HepG2 (cell line): Measurements from ENCODE around the gene TUBB3. TPM values are rescaled to one million over a fixed set of nuclear protein-coding genes. Genes with fewer than 3 reads are reported as not detected.
A peak's percentile ranks its signal among the peaks of the same experiment; 100 is the strongest.

ENCODE experiments used
- AHR ChIP-seq: IDR thresholded peaks from 2 replicates; pipeline ENCODE4 v1.6.1; 2018; ENCODE audit warnings: missing genetic modification reagents, missing compliant biosample characterization
- ARID3A ChIP-seq: IDR thresholded peaks from 2 replicates; pipeline ENCODE4 v1.6.1; 2012; ENCODE audit warnings: low read depth, low read length, improper control_type of control experiment
- CTCF ChIP-seq: sonication (generic); formaldehyde crosslinking; IDR thresholded peaks from 2 replicates; pipeline ENCODE4 v1.5.0; 2020; ENCODE audit warnings: mild to moderate bottlenecking, missing genetic modification reagents, moderate library complexity
- DNMT3B ChIP-seq: conservative IDR thresholded peaks from 2 replicates; pipeline ENCODE4 v1.6.1; 2016; ENCODE audit warnings: missing biosample characterization, control low read depth
- GLI4 ChIP-seq: sonication (generic); formaldehyde crosslinking; IDR thresholded peaks from 2 replicates; pipeline ENCODE4 v1.5.1; 2020; ENCODE audit warnings: missing genetic modification reagents, mild to moderate bottlenecking, moderate library complexity, borderline replicate concordance
- IKZF4 ChIP-seq: sonication (generic); formaldehyde crosslinking; IDR thresholded peaks from 2 replicates; pipeline ENCODE4 v1.5.1; 2020; ENCODE audit warnings: borderline replicate concordance, mild to moderate bottlenecking, low read depth, missing genetic modification reagents; ENCODE audit errors: not compliant biosample characterization
- PAXIP1 ChIP-seq: sonication (generic); formaldehyde crosslinking; conservative IDR thresholded peaks from 2 replicates; pipeline ENCODE4 v1.4.0; 2020; ENCODE audit warnings: mild to moderate bottlenecking, missing genetic modification reagents, moderate library complexity
- PRMT3 ChIP-seq: sonication (generic); formaldehyde crosslinking; IDR thresholded peaks from 2 replicates; pipeline ENCODE4 v1.8.1; 2022; ENCODE audit warnings: low read depth, mild to moderate bottlenecking, moderate library complexity, missing genetic modification reagents, borderline replicate concordance
- STAT5B ChIP-seq: sonication (generic); formaldehyde crosslinking; IDR thresholded peaks from 2 replicates; pipeline ENCODE4 v1.4.0; 2020; ENCODE audit warnings: missing genetic modification reagents
- STAT6 ChIP-seq: sonication (generic); formaldehyde crosslinking; IDR thresholded peaks from 2 replicates; pipeline ENCODE4 v1.4.0; 2020; ENCODE audit warnings: missing genetic modification reagents, mild to moderate bottlenecking, borderline replicate concordance
- TIGD3 ChIP-seq: sonication (generic); formaldehyde crosslinking; IDR thresholded peaks from 2 replicates; pipeline ENCODE4 v1.5.1; 2020; ENCODE audit warnings: mild to moderate bottlenecking, missing genetic modification reagents, borderline replicate concordance
- U2AF2 ChIP-seq: fragments of 200-400 bp; formaldehyde crosslinking; IDR thresholded peaks from 2 replicates; pipeline ENCODE4 v1.6.1; 2017; ENCODE audit warnings: low read depth, mild to moderate bottlenecking, low read length
- ZNF180 ChIP-seq: sonication (generic); formaldehyde crosslinking; IDR thresholded peaks from 2 replicates; pipeline ENCODE4 v1.4.0; 2020; ENCODE audit warnings: low read depth, missing genetic modification reagents, borderline replicate concordance
- ZNF225 ChIP-seq: sonication (generic); formaldehyde crosslinking; IDR thresholded peaks from 2 replicates; pipeline ENCODE4 v1.4.0; 2020; ENCODE audit warnings: mild to moderate bottlenecking, missing genetic modification reagents
- ZNF235 ChIP-seq: sonication (generic); formaldehyde crosslinking; IDR thresholded peaks from 2 replicates; pipeline ENCODE4 v1.8.1; 2023; ENCODE audit warnings: mild to moderate bottlenecking, missing genetic modification reagents, borderline replicate concordance
- ZNF546 ChIP-seq: sonication (generic); formaldehyde crosslinking; conservative IDR thresholded peaks from 2 replicates; pipeline ENCODE4 v1.8.1; 2023; ENCODE audit warnings: mild to moderate bottlenecking, missing genetic modification reagents
- ZNF605 ChIP-seq: sonication (generic); formaldehyde crosslinking; IDR thresholded peaks from 2 replicates; pipeline ENCODE4 v1.8.0; 2022; ENCODE audit warnings: mild to moderate bottlenecking, missing genetic modification reagents
- ZNF883 ChIP-seq: sonication (generic); formaldehyde crosslinking; IDR thresholded peaks from 2 replicates; pipeline ENCODE4 v1.5.1; 2020; ENCODE audit warnings: mild to moderate bottlenecking, missing genetic modification reagents; ENCODE audit errors: not compliant biosample characterization
- polyA plus RNA-seq, 8 experiments: library from polyadenylated mRNA; depleted of rRNA in 3 of 8; stranded (reverse) in 7 of 8; unstranded in 1 of 8; fragments of >200 nt; fragmentation: Illumina TruSeq in 4 of 8; extraction: Trizol in 4 of 8; gene quantifications; 2 replicates each; pipeline versions ENCODE4 v1.2.1 to v1.2.3, GENCODE V29; 2011 to 2016; ENCODE audit warnings: low read depth in 4 of 8, missing spikeins in 1 of 8, mixed read lengths in 1 of 8; ENCODE audit not compliant: insufficient read depth in 1 of 8
- total RNA-seq, 5 experiments: library from RNA; depleted of rRNA; stranded (reverse); fragments of >200 nt; fragmentation: Illumina TruSeq; extraction: Trizol; gene quantifications; 2 replicates each; pipeline ENCODE4 v1.2.3, GENCODE V29; 2016; ENCODE audit warnings: low read depth in 1 of 5

The TUBB3 gene
- total and polyA plus RNA-seq, 2 of the 13 experiments (the other 11 are each of a cell fraction or from before 2014, with no cell fraction given), result 110 to 185 TPM

- TF ChIP-seq ZNF883 (CRISPR knock-in tag), result peak; percentile 37
- TF ChIP-seq IKZF4, result no peak
- no peak for TF ChIP-seq STAT5B (CRISPR knock-in tag)
- 0 out of 2 replicates have a peak, but pooled peaks have one; percentile 11 for TF ChIP-seq CTCF (CRISPR knock-in tag)
- TF ChIP-seq ZNF180, result no peak
- TF ChIP-seq ZNF225 (CRISPR knock-in tag), result no peak
- TF ChIP-seq GLI4 (CRISPR knock-in tag), result no peak
- peak; percentile 41; the same call in 1 of the 2 replicates for TF ChIP-seq ZNF605 (CRISPR knock-in tag)
- TF ChIP-seq U2AF2, result 0 out of 2 replicates have a peak, but pooled peaks have one; percentile 9
- TF ChIP-seq STAT6 (CRISPR knock-in tag), result no peak
- TF ChIP-seq ARID3A, result no peak
- no peak for TF ChIP-seq AHR
- peak; percentile 91; the same call in 1 of the 2 replicates for TF ChIP-seq ZNF546
- TF ChIP-seq PRMT3 (CRISPR knock-in tag), result no peak
- TF ChIP-seq TIGD3 (CRISPR knock-in tag), result no peak
- TF ChIP-seq ZNF235, result 0 out of 2 replicates have a peak, but pooled peaks have one; percentile 9
- no peak for TF ChIP-seq DNMT3B (CRISPR knock-in tag)
- no peak for TF ChIP-seq PAXIP1 (CRISPR knock-in tag)
Measured at GRCh38 chr16:89920723-89921122, 2.4 kb upstream of the TUBB3 start (continued).
